H9 (cell line): ENCODE data around the gene MCU. TPM values are rescaled to one million over a fixed set of nuclear protein-coding genes. Genes with fewer than 3 reads are reported as not detected.

Experiments
- DNase-seq: peaks from one replicate; pipeline ENCODE4 v3.0.0-alpha.2; 2017
- H2AFZ ChIP-seq: one replicate; pipeline ENCODE4 v1.6.1; 2013; ENCODE audit warnings: mild to moderate bottlenecking, low read length, control low read depth, moderate library complexity
- H2AK5ac ChIP-seq: 2 replicates; pipeline ENCODE4 v1.6.1; 2013; ENCODE audit warnings: low read length, control low read depth, mixed read lengths; ENCODE audit not compliant: insufficient read length
- H2BK120ac ChIP-seq: one replicate; pipeline ENCODE4 v1.6.1; 2013; ENCODE audit warnings: low read depth, mild to moderate bottlenecking, low read length, control low read depth, inconsistent platforms; ENCODE audit not compliant: poor library complexity, severe bottlenecking
- H2BK12ac ChIP-seq: 2 replicates; pipeline ENCODE4 v1.6.1; 2013; ENCODE audit warnings: low read length, control low read depth, mixed read lengths, low read depth; ENCODE audit not compliant: insufficient read length
- H2BK15ac ChIP-seq: 2 replicates; pipeline ENCODE4 v1.6.1; 2013; ENCODE audit warnings: low read depth, low read length, control low read depth
- H2BK20ac ChIP-seq: one replicate; pipeline ENCODE4 v1.6.1; 2013; ENCODE audit warnings: low read depth, mild to moderate bottlenecking, low read length, control low read depth, inconsistent platforms; ENCODE audit not compliant: poor library complexity, severe bottlenecking
- H2BK5ac ChIP-seq: 2 replicates; pipeline ENCODE4 v1.6.1; 2013; ENCODE audit warnings: low read length, control low read depth, mixed read lengths; ENCODE audit not compliant: insufficient read length
- H3K14ac ChIP-seq: 2 replicates; pipeline ENCODE4 v1.6.1; 2013; ENCODE audit warnings: low read length, control low read depth; ENCODE audit not compliant: insufficient read depth
- H3K18ac ChIP-seq: 2 replicates; pipeline ENCODE4 v1.6.1; 2013; ENCODE audit warnings: low read depth, mild to moderate bottlenecking, mixed read lengths, low read length, control low read depth; ENCODE audit not compliant: insufficient read length
- H3K23ac ChIP-seq: 2 replicates; pipeline ENCODE4 v1.6.1; 2013; ENCODE audit warnings: low read length, control low read depth, mixed read lengths, low read depth; ENCODE audit not compliant: insufficient read length
- H3K23me2 ChIP-seq: 2 replicates; pipeline ENCODE4 v1.6.1; 2013; ENCODE audit warnings: low read depth, mild to moderate bottlenecking, mixed read lengths, low read length, control low read depth; ENCODE audit not compliant: insufficient read length, poor library complexity, severe bottlenecking
- H3K27ac ChIP-seq: 2 replicates; pipeline ENCODE4 v1.5.1; 2013; ENCODE audit warnings: low read length, control low read depth, mixed read lengths, low read depth; ENCODE audit not compliant: insufficient read length
- H3K27me3 ChIP-seq: 2 replicates; pipeline ENCODE4 v1.6.1; 2013; ENCODE audit warnings: low read length, control low read depth, inconsistent platforms; ENCODE audit not compliant: insufficient read depth
- H3K4ac ChIP-seq: 2 replicates; pipeline ENCODE4 v1.6.1; 2013; ENCODE audit warnings: low read depth, mild to moderate bottlenecking, control low read depth, inconsistent platforms, low read length, moderate library complexity
- H3K4me1 ChIP-seq: 2 replicates; pipeline ENCODE4 v1.6.1; 2013; ENCODE audit warnings: low read length, control low read depth, inconsistent platforms; ENCODE audit not compliant: insufficient read depth
- H3K4me2 ChIP-seq: 2 replicates; pipeline ENCODE4 v1.6.1; 2013; ENCODE audit warnings: low read length, control low read depth, mixed read lengths; ENCODE audit not compliant: insufficient read length, insufficient read depth
- H3K56ac ChIP-seq: 2 replicates; pipeline ENCODE4 v1.6.1; 2013; ENCODE audit warnings: low read depth, mild to moderate bottlenecking, mixed read lengths, low read length, control low read depth; ENCODE audit not compliant: insufficient read length
- H3K79me1 ChIP-seq: 2 replicates; pipeline ENCODE4 v1.6.1; 2013; ENCODE audit warnings: low read depth, mild to moderate bottlenecking, moderate library complexity, low read length, control low read depth, inconsistent platforms; ENCODE audit not compliant: insufficient read depth, poor library complexity, severe bottlenecking
- H3K79me2 ChIP-seq: 2 replicates; pipeline ENCODE4 v1.6.1; 2013; ENCODE audit warnings: low read length, control low read depth, inconsistent platforms; ENCODE audit not compliant: insufficient read depth
- H3K9ac ChIP-seq: 2 replicates; pipeline ENCODE4 v1.6.1; 2013; ENCODE audit warnings: low read length, control low read depth, mixed read lengths; ENCODE audit not compliant: insufficient read length; ENCODE audit errors: extremely low read depth
- H3K9me3 ChIP-seq: one replicate; pipeline ENCODE4 v1.6.1; 2013; ENCODE audit warnings: low read depth, low read length, inconsistent platforms; ENCODE audit not compliant: control insufficient read depth
- H3T11ph ChIP-seq: one replicate; pipeline ENCODE4 v1.6.1; 2013; ENCODE audit warnings: mild to moderate bottlenecking, low read length, control low read depth, inconsistent platforms
- H4K20me1 ChIP-seq: one replicate; pipeline ENCODE4 v1.6.1; 2013; ENCODE audit not compliant: control insufficient read depth, insufficient read length, insufficient read depth
- H4K5ac ChIP-seq: 2 replicates; pipeline ENCODE4 v1.6.1; 2013; ENCODE audit warnings: low read depth, mild to moderate bottlenecking, mixed read lengths, low read length, control low read depth; ENCODE audit not compliant: insufficient read length
- H4K8ac ChIP-seq: replicated peaks from 2 replicates; pipeline ENCODE4 v1.6.1; 2013; ENCODE audit warnings: low read length, control low read depth, mixed read lengths, low read depth; ENCODE audit not compliant: insufficient read length
- H4K91ac ChIP-seq: 2 replicates; pipeline ENCODE4 v1.6.1; 2013; ENCODE audit warnings: low read depth, mild to moderate bottlenecking, moderate library complexity, mixed read lengths, low read length, control low read depth; ENCODE audit not compliant: insufficient read length
- H3K27ac Mint-ChIP-seq, 3 experiments: 2 replicates in 2 of 3; 3 replicates in 1 of 3; pipeline ENCODE4 v1.8.0; 2020 to 2021; ENCODE audit warnings: mixed read lengths in 3 of 3, mild to moderate bottlenecking in 1 of 3, moderate library complexity in 1 of 3
- H3K27me3 Mint-ChIP-seq: 2 replicates; pipeline ENCODE4 v1.8.0; 2021; ENCODE audit warnings: low read depth, mild to moderate bottlenecking, moderate library complexity, mixed read lengths
- H3K36me3 Mint-ChIP-seq, 3 experiments: 2 replicates in 2 of 3; 3 replicates in 1 of 3; pipeline ENCODE4 v1.8.0; 2020 to 2021; ENCODE audit warnings: low read depth in 3 of 3, mixed read lengths in 3 of 3; ENCODE audit not compliant: insufficient read depth in 1 of 3
- H3K4me1 Mint-ChIP-seq, 2 experiments: 2 replicates each; pipeline ENCODE4 v1.8.0; 2020; ENCODE audit warnings: mixed read lengths in 2 of 2
- H3K4me3 Mint-ChIP-seq, 2 experiments: 2 replicates in 1 of 2; 3 replicates in 1 of 2; pipeline ENCODE4 v1.8.0; 2020 to 2021; ENCODE audit warnings: mild to moderate bottlenecking in 2 of 2, mixed read lengths in 2 of 2, moderate library complexity in 1 of 2
- H3K9me3 Mint-ChIP-seq, 2 experiments: 2 replicates in 1 of 2; 3 replicates in 1 of 2; pipeline ENCODE4 v1.8.0; 2020; ENCODE audit warnings: mild to moderate bottlenecking in 2 of 2, mixed read lengths in 2 of 2, moderate library complexity in 1 of 2
- WGBS: extraction: QIAGEN DNeasy Blood & Tissue Kit; methylation state at CpG from one replicate; pipeline ENCODE4 v1.1.7; 2013; ENCODE audit warnings: missing lambda C conversion rate, low lambda C conversion rate, mixed read lengths; ENCODE audit not compliant: insufficient read length; ENCODE audit errors: extremely low coverage; 5-methylcytosine and 5-hydroxymethylcytosine counted together
- total RNA-seq: library from RNA; stranded (reverse); gene quantifications from 2 replicates; pipeline ENCODE4 v1.2.1, GENCODE V29; 2021
- TF ChIP-seq, protein P1 (sequence below): fragments of 200-600 bp; sonication (generic); conservative IDR thresholded peaks from 3 replicates; pipeline ENCODE4 v1.8.0; 2021; ENCODE audit warnings: antibody characterized with exemption, mild to moderate bottlenecking

MCU gene
- total RNA-seq, 1 experiment from 2014 or later, result 36.6 TPM

DNA sequence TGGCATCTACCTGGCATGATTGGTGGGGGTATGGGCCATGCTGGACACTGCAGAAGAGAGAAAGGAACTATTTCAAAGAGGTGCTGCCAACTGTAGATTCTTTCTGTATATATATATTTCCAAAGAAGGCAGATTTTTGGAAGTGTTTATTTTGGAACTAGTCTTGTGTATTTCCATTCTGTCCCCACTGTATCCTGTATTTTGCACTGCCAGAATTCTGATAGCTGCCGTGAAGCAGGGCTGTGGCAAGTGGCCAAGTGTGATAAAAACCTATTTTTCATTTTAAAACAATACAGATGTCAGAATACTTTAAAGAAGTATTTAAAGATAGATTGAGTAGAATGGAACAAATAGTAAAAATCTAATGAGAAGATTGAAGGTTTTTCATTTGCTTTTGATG lies 17.1 kb downstream of the MCU start:
- no peak overlapping the region for H3T11ph ChIP-seq
- no peak for DNase-seq
- H3K56ac ChIP-seq, result no peak overlapping the region
- WGBS, result no CpG with 5 or more reads among the region's 1 CpG
- no peaks in the 10 kb centered on the region for H3K27me3 Mint-ChIP-seq
- H2BK15ac ChIP-seq, result no peak overlapping the region
- no peak overlapping the region for H3K4me3 Mint-ChIP-seq
- H3K9me3 Mint-ChIP-seq, result no peaks in the 10 kb centered on the region
- no peaks in the 10 kb centered on the region for H3K9me3 ChIP-seq
- no peak overlapping the region for H2AK5ac ChIP-seq
- no peak overlapping the region for H2BK20ac ChIP-seq
- no peak overlapping the region for H4K91ac ChIP-seq
- H4K20me1 ChIP-seq, result no peaks in the 10 kb centered on the region
- H2BK12ac ChIP-seq, result no peak overlapping the region
- H3K27ac Mint-ChIP-seq, result no peak overlapping the region; a peak in 1 of 7 replicates
- no peak overlapping the region for H3K14ac ChIP-seq
- H3K18ac ChIP-seq, result no peak overlapping the region
- no peak overlapping the region for H3K27ac ChIP-seq
- H3K9ac ChIP-seq, result no peak overlapping the region
- no peak overlapping the region for H3K4ac ChIP-seq
- H3K23me2 ChIP-seq, result no peaks in the 10 kb centered on the region
- peaks cover 6% of the 10 kb centered on the region for H3K79me1 ChIP-seq
- H2AFZ ChIP-seq, result no peak overlapping the region
- no peak overlapping the region for H3K23ac ChIP-seq
- H4K5ac ChIP-seq, result no peak overlapping the region
- H2BK5ac ChIP-seq, result no peak overlapping the region
- H3K36me3 Mint-ChIP-seq, result no peaks in the 10 kb centered on the region; a peak in 2 of 7 replicates
- H4K8ac ChIP-seq, result no peak overlapping the region
- TF ChIP-seq, protein P1, sequence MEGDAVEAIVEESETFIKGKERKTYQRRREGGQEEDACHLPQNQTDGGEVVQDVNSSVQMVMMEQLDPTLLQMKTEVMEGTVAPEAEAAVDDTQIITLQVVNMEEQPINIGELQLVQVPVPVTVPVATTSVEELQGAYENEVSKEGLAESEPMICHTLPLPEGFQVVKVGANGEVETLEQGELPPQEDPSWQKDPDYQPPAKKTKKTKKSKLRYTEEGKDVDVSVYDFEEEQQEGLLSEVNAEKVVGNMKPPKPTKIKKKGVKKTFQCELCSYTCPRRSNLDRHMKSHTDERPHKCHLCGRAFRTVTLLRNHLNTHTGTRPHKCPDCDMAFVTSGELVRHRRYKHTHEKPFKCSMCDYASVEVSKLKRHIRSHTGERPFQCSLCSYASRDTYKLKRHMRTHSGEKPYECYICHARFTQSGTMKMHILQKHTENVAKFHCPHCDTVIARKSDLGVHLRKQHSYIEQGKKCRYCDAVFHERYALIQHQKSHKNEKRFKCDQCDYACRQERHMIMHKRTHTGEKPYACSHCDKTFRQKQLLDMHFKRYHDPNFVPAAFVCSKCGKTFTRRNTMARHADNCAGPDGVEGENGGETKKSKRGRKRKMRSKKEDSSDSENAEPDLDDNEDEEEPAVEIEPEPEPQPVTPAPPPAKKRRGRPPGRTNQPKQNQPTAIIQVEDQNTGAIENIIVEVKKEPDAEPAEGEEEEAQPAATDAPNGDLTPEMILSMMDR, result no peak
- H3K4me2 ChIP-seq, result no peak overlapping the region
- no peaks in the 10 kb centered on the region for H3K27me3 ChIP-seq
- H3K4me1 ChIP-seq, result 0 out of 2 replicates have a peak, but pooled peaks cover 3% of the 10 kb centered on the region
- peaks cover 3% of the 10 kb centered on the region; the same call in 1 of the 2 replicates for H3K79me2 ChIP-seq
- peaks cover 6 to 12% of the 10 kb centered on the region in 2 experiments; a peak in 3 of 4 replicates for H3K4me1 Mint-ChIP-seq
- no peak overlapping the region for H2BK120ac ChIP-seq
